Measurements from ENCODE around the gene C4orf46. TPM values are rescaled to one million over a fixed set of nuclear protein-coding genes. Genes with fewer than 3 reads are reported as not detected.

Gene C4orf46
- total and polyA plus RNA-seq, 2 donors = 6.4 to 8.6 TPM

Other genes starting within 250 kb of the C4orf46 start
- 0.05 TPM for gene RXFP1, start 150.0 kb downstream of the C4orf46 start, total RNA-seq
- gene RXFP1, start 150.0 kb downstream of the C4orf46 start, polyA plus RNA-seq = 0.02 TPM
- gene ETFDH, start 409 bp upstream of the C4orf46 start, total RNA-seq = 18.0 TPM
- 24.8 TPM for gene ETFDH, start 409 bp upstream of the C4orf46 start, polyA plus RNA-seq
- gene PPID, start 51.5 kb upstream of the C4orf46 start, total RNA-seq = 33.8 TPM
- gene PPID, start 51.5 kb upstream of the C4orf46 start, polyA plus RNA-seq = 34.3 TPM
- gene FNIP2, start 97.1 kb upstream of the C4orf46 start, total RNA-seq = 11.8 TPM
- 12.6 TPM for gene FNIP2, start 97.1 kb upstream of the C4orf46 start, polyA plus RNA-seq